BJ (cell line): Measurements from ENCODE around the gene GPATCH4. TPM values are rescaled to one million over a fixed set of nuclear protein-coding genes. Genes with fewer than 3 reads are reported as not detected.

Experiments
- CTCF ChIA-PET: fragments of 350-600 bp; formaldehyde crosslinking; extraction: SDS; loops from one replicate; lab custom pipeline; 2021; ENCODE audit warnings: antibody characterized with exemption, inconsistent platforms; lab: Yijun Ruan, JAX
- POLR2A ChIA-PET: fragments of 300-600 bp; sonication (Branson Sonifier 250); formaldehyde crosslinking; extraction: SDS; loops from one replicate; lab custom pipeline; 2021; ENCODE audit warnings: antibody characterized with exemption; lab: Charles Lee
- DNase-seq: peaks from one replicate; pipeline ENCODE4 v3.0.0-alpha.2; 2011; ENCODE audit warnings: low read depth
- H3K27me3 ChIP-seq: 2 replicates; pipeline ENCODE4 v1.6.0; 2011; ENCODE audit warnings: low read length; ENCODE audit not compliant: control insufficient read depth, insufficient read depth
- H3K36me3 ChIP-seq: 2 replicates; pipeline ENCODE4 v1.5.1; 2011; ENCODE audit warnings: low read length; ENCODE audit not compliant: control insufficient read depth, insufficient read depth
- H3K4me3 ChIP-seq: 2 replicates; pipeline ENCODE4 v1.5.1; 2011; ENCODE audit warnings: low read depth, mild to moderate bottlenecking, control low read depth, low read length
- CTCF ChIP-seq: IDR thresholded peaks from 2 replicates; pipeline ENCODE4 v1.5.1; 2011; ENCODE audit warnings: low read depth, mild to moderate bottlenecking, control low read depth, inconsistent platforms, low read length, moderate library complexity; ENCODE audit not compliant: insufficient read depth
- polyA plus RNA-seq: library from polyadenylated mRNA; depleted of rRNA; stranded (reverse); fragments of >200 nt; gene quantifications from 2 replicates; pipeline ENCODE4 v1.2.3, GENCODE V29; 2011

GPATCH4 gene
- polyA plus RNA-seq, 1 experiment, result 21.2 TPM

- Histone ChIP-seq H3K36me3 (peaks cover 11% of the 10 kb centered on the region), H3K27me3 (no peaks in the 10 kb centered on the region), H3K4me3 (no peak overlapping the region)
- ChIA-PET POLR2A (no interaction called here), CTCF (interaction anchor here (0.6 to 3.1 kb wide), 5 partner anchors 10 to 208 kb away, joined by 3 to 15 read pairs (median 5); no protein-coding TSS in a partner anchor)
- DNase-seq, result no peak
- no peak for TF ChIP-seq CTCF
Observed at GRCh38 chr1:156594190-156594589, 7.1 kb downstream of the GPATCH4 start.

GRCh38 chr1:156593661-156593989 is 7.7 kb downstream of the GPATCH4 start:
- TF ChIP-seq CTCF, result no peak
- POLR2A ChIA-PET, result no interaction called here
- DNase-seq, result no peak
- no peaks in the 10 kb centered on the region for H3K27me3 ChIP-seq
- no peak overlapping the region for H3K4me3 ChIP-seq
- CTCF ChIA-PET, result interaction anchor here (1.0 to 3.1 kb wide), 5 partner anchors 10 to 208 kb away, joined by 3 to 15 read pairs (median 5); no protein-coding TSS in a partner anchor
- H3K36me3 ChIP-seq, result peaks cover 11% of the 10 kb centered on the region

GRCh38 chr1:156592910-156593660 is 8.2 kb downstream of the GPATCH4 start:
- H3K36me3 ChIP-seq, result peaks cover 10% of the 10 kb centered on the region
- CTCF ChIA-PET, result interaction anchor here (0.6 to 3.1 kb wide), 7 partner anchors 11 to 207 kb away, joined by 3 to 16 read pairs (median 5); no protein-coding TSS in a partner anchor
- H3K4me3 ChIP-seq, result no peak overlapping the region
- POLR2A ChIA-PET, result no interaction called here
- TF ChIP-seq CTCF, result no peak
- DNase-seq, result no peak
- H3K27me3 ChIP-seq, result no peaks in the 10 kb centered on the region

GRCh38 chr1:156592158-156592909 is 8.9 kb downstream of the GPATCH4 start:
- CTCF ChIA-PET, result interaction anchor here (0.8 to 3.1 kb wide), 15 partner anchors 10 to 234 kb away, joined by 3 to 16 read pairs (median 5); partner anchors contain the start of gene GPATCH4
- no peak for DNase-seq
- Histone ChIP-seq H3K27me3 (no peaks in the 10 kb centered on the region), H3K4me3 (peak overlapping the region; percentile 54), H3K36me3 (peaks cover 8% of the 10 kb centered on the region)
- no peak for TF ChIP-seq CTCF
- POLR2A ChIA-PET, result interaction anchor here (0.5 kb wide), 1 partner anchor 92 kb away, joined by 8 read pairs; the partner anchor contains the start of gene MEF2D
